Psoas muscle (tissue), 8 donors: ENCODE results near the gene RALGPS2. TPM values are rescaled to one million over a fixed set of nuclear protein-coding genes. Genes with fewer than 3 reads are reported as not detected.

Source experiments
- ATAC-seq, 4 donors: fragments of 200-7000 bp; cut with Tn5 transposase; one replicate each; pipeline ENCODE4 v1.9.1; 2020; ENCODE audit warnings: moderate library complexity in 3 of 4, mild to moderate bottlenecking in 2 of 4
- DNase-seq, 2 donors: peaks; one replicate each; pipeline ENCODE4 v3.0.0-alpha.2; 2020
- H3K27ac ChIP-seq: fragments of 200-600 bp; one replicate; pipeline ENCODE4 v1.8.0; 2022
- H3K27me3 ChIP-seq, 3 donors: fragments of 200-600 bp in 1 of 3; one replicate each; pipeline versions ENCODE4 v1.6.1 to v1.8.0; 2013 to 2022; ENCODE audit warnings: low read length in 2 of 3, mild to moderate bottlenecking in 2 of 3, moderate library complexity in 1 of 3; ENCODE audit not compliant: insufficient read depth in 3 of 3
- H3K36me3 ChIP-seq, 2 donors: fragments of 200-600 bp in 1 of 2; one replicate each; pipeline versions ENCODE4 v1.6.1 to v1.8.0; 2013 to 2022; ENCODE audit warnings: low read depth in 1 of 2, mild to moderate bottlenecking in 1 of 2, moderate library complexity in 1 of 2; ENCODE audit not compliant: insufficient read depth in 1 of 2
- H3K4me1 ChIP-seq: fragments of 200-600 bp; one replicate; pipeline ENCODE4 v1.8.0; 2022
- H3K4me3 ChIP-seq: fragments of 200-600 bp; one replicate; pipeline ENCODE4 v1.8.0; 2022; ENCODE audit warnings: mild to moderate bottlenecking
- H3K9me3 ChIP-seq: fragments of 200-600 bp; one replicate; pipeline ENCODE4 v1.8.0; 2022
- CTCF ChIP-seq: fragments of 200-600 bp; IDR thresholded peaks from one replicate; pipeline ENCODE4 v1.8.0; 2022; ENCODE audit warnings: antibody characterized with exemption
- WGBS, 3 donors: extraction: QIAGEN DNeasy Blood & Tissue Kit; methylation state at CpG; one replicate each; pipeline versions ENCODE4 v1.1.6 to v1.1.7; 2013; 5-methylcytosine and 5-hydroxymethylcytosine counted together
- intact Hi-C, 2 donors: fragments of 100-400 bp; cut with DNase I; formaldehyde crosslinking; loops; one replicate each; pipeline versions ENCODE4 v1.11.0 to v1.14.2; 2022
- polyA plus RNA-seq, 3 donors: library from polyadenylated mRNA; stranded (reverse); fragments of 200-250 nt; gene quantifications; one replicate each; pipeline ENCODE4 v1.2.3, GENCODE V29; 2013
- total RNA-seq, 4 donors: library from RNA; stranded (reverse); fragmentation: NEBNext Ultra II Directional in 2 of 4; extraction: Animal tissue kit (Norgen Biotek cat#: 25700) in 2 of 4; gene quantifications; one replicate each; pipeline versions ENCODE4 v1.2.1 to v1.2.4, GENCODE V29; 2021 to 2023
- donor health status: healthy with polysubstance abuse.
- donor health status: DM: no; HTN: no; CAD: no; lungs with moderate emphysema.
- donor health status: Bipolar disorder and iron deficiency.
- donor health status: healthy.
- donor health status: DM: yes; HTN: yes; CAD: no.
- donor health status: DM: no; HTN: no; CAD: no.
- donor health status: DM: no; HTN: no; CAD: no.
- donor health status: DM: yes; HTN: yes; CAD: no.

Gene RALGPS2
- total and polyA plus RNA-seq, 7 donors, result 0.69 to 6.2 (median 2.4) TPM

- Histone ChIP-seq H3K4me3 (no peak overlapping the region), H3K36me3 (no peaks in the 10 kb centered on the region), H3K27me3 (no peaks in the 10 kb centered on the region), H3K27ac (peak overlapping the region; percentile 16), H3K4me1 (peaks cover 7% of the 10 kb centered on the region), H3K9me3 (no peaks in the 10 kb centered on the region)
- peak in 2 of 4 donors; percentile 28 to 38 for ATAC-seq
- DNase-seq, result no peak
- TF ChIP-seq CTCF, result no peak
- 63 to 68% (median 64%) methylated on average over 5 of the region's 5 CpGs for WGBS, 3 donors
- intact Hi-C loops, result no loop called here
Measured at GRCh38 chr1:178933105-178933561, 208.1 kb downstream of the RALGPS2 start.

GRCh38 chr1:178933709-178934490, 208.9 kb downstream of the RALGPS2 start:
- intact Hi-C loops, result no loop called here
- 43 to 77% (median 49%) methylated on average over 6 of the region's 6 CpGs for WGBS, 3 donors
- no peak for TF ChIP-seq CTCF
- ATAC-seq (no peak), DNase-seq (no peak)
- no peaks in the 10 kb centered on the region for H3K27me3 ChIP-seq
- H3K36me3 ChIP-seq, result no peaks in the 10 kb centered on the region
- peaks cover 14% of the 10 kb centered on the region for H3K4me1 ChIP-seq
- H3K9me3 ChIP-seq, result no peaks in the 10 kb centered on the region
- H3K4me3 ChIP-seq, result no peak overlapping the region
- H3K27ac ChIP-seq, result no peak overlapping the region

- Histone ChIP-seq H3K36me3 (no peaks in the 10 kb centered on the region), H3K9me3 (no peaks in the 10 kb centered on the region), H3K27ac (no peak overlapping the region), H3K27me3 (no peaks in the 10 kb centered on the region), H3K4me3 (no peak overlapping the region), H3K4me1 (peaks cover 16% of the 10 kb centered on the region)
- intact Hi-C loops, result no loop called here
- DNase-seq (no peak), ATAC-seq (no peak)
- no peak for TF ChIP-seq CTCF
- 66 to 88% (median 72%) methylated on average over 3 of the region's 3 CpGs for whole genome bisulfite sequencing, 3 donors
Measured at GRCh38 chr1:178934546-178934945, 209.5 kb downstream of the RALGPS2 start.

GRCh38 chr1:178935610-178936009, 210.6 kb downstream of the RALGPS2 start:
- TF ChIP-seq CTCF, result no peak
- Histone ChIP-seq H3K4me3 (no peak overlapping the region), H3K27ac (no peak overlapping the region), H3K4me1 (peaks cover 20% of the 10 kb centered on the region), H3K36me3 (no peaks in the 10 kb centered on the region), H3K27me3 (no peaks in the 10 kb centered on the region), H3K9me3 (no peaks in the 10 kb centered on the region)
- ATAC-seq (no peak), DNase-seq (no peak)
- 67 to 76% (median 67%) methylated on average over 5 of the region's 5 CpGs for WGBS, 3 donors
- intact Hi-C loops, result no loop called here

- DNase-seq, result peak in 1 of 2 donors; percentile 60
- H3K36me3 ChIP-seq, result no peaks in the 10 kb centered on the region
- H3K9me3 ChIP-seq, result no peaks in the 10 kb centered on the region
- intact Hi-C loops, result no loop called here
- WGBS, 3 donors, result 35 to 65% (median 63%) methylated on average over 5 of the region's 5 CpGs
- H3K27ac ChIP-seq, result peak overlapping the region; percentile 60
- peaks cover 0 to 2% (median 0%) of the 10 kb centered on the region in 3 donors for H3K27me3 ChIP-seq
- no peak for ATAC-seq
- H3K4me3 ChIP-seq, result no peak overlapping the region
- TF ChIP-seq CTCF, result no peak
- peaks cover 12% of the 10 kb centered on the region for H3K4me1 ChIP-seq
Measured at GRCh38 chr1:178937695-178938094, 212.7 kb downstream of the RALGPS2 start.
